ENCODE measurements around the gene SRA1. TPM values are rescaled to one million over a fixed set of nuclear protein-coding genes. Genes with fewer than 3 reads are reported as not detected.

SRA1 gene
- total and polyA plus RNA-seq, 7 donors: 17.8 to 48.3 (median 30.5) TPM

GRCh38 chr5:140544986-140545385 is 12.3 kb downstream of the SRA1 start:
- Histone ChIP-seq H3K4me3 (no peak overlapping the region), H3K27me3 (no peaks in the 10 kb centered on the region), H3K27ac (no peak overlapping the region), H3K4me1 (peaks cover 0 to 37% (median 36%) of the 10 kb centered on the region in 4 donors), H3K36me3 (peaks cover 6 to 46% (median 18%) of the 10 kb centered on the region in 4 donors), H3K9me3 (no peaks in the 10 kb centered on the region)
- TF ChIP-seq POLR2AphosphoS5 (IDR thresholded peaks at IDR 0.05) (no peak), EP300 (IDR thresholded peaks at IDR 0.05) (no peak), CTCF (IDR thresholded peaks at IDR 0.05) (no peak), POLR2A (IDR thresholded peaks at IDR 0.05) (no peak)
- intact Hi-C loops (cut with DNase I): loop anchor here (5.0 kb wide), 2 partner anchors 143 to 147 kb away; partner anchors contain the start of genes ANKHD1, HARS1 and HARS2
- DNase-seq: no peak
- 96 to 97% methylated on average over 7 of the region's 7 CpGs for WGBS, 2 donors

GRCh38 chr5:140542972-140543371 is 14.3 kb downstream of the SRA1 start:
- TF ChIP-seq POLR2A (IDR thresholded peaks at IDR 0.05) (no peak), CTCF (IDR thresholded peaks at IDR 0.05) (no peak), POLR2AphosphoS5 (IDR thresholded peaks at IDR 0.05) (no peak), EP300 (IDR thresholded peaks at IDR 0.05) (no peak)
- peaks cover 0 to 17% (median 16%) of the 10 kb centered on the region in 4 donors for H3K4me1 ChIP-seq

GRCh38 chr5:140540227-140540626 is 17.0 kb downstream of the SRA1 start:
- peaks cover 10 to 94% (median 36%) of the 10 kb centered on the region in 4 donors for H3K36me3 ChIP-seq

More at GRCh38 chr5:140542972-140543371, 14.3 kb downstream of the SRA1 start:
- Histone ChIP-seq H3K27ac (no peak overlapping the region), H3K9me3 (no peaks in the 10 kb centered on the region), H3K4me3 (no peak overlapping the region), H3K27me3 (no peaks in the 10 kb centered on the region), H3K36me3 (peaks cover 6 to 67% (median 28%) of the 10 kb centered on the region in 4 donors)
- 37 to 77% methylated on average over 5 of the region's 5 CpGs for WGBS, 2 donors
- DNase-seq: no peak
- intact Hi-C loops (cut with DNase I): no loop called here

GRCh38 chr5:140524003-140524402 is 33.3 kb downstream of the SRA1 start:
- Histone ChIP-seq H3K4me3 (no peak overlapping the region), H3K4me1 (no peaks in the 10 kb centered on the region), H3K27ac (no peak overlapping the region), H3K27me3 (no peaks in the 10 kb centered on the region), H3K36me3 (peaks cover 9 to 56% (median 28%) of the 10 kb centered on the region in 4 donors), H3K9me3 (no peaks in the 10 kb centered on the region)
- WGBS, 2 donors: 88 to 91% methylated on average over 2 of the region's 2 CpGs
- intact Hi-C loops (cut with DNase I): no loop called here
- DNase-seq: no peak
- TF ChIP-seq POLR2A (IDR thresholded peaks at IDR 0.05) (no peak), EP300 (IDR thresholded peaks at IDR 0.05) (no peak), POLR2AphosphoS5 (IDR thresholded peaks at IDR 0.05) (no peak), CTCF (IDR thresholded peaks at IDR 0.05) (no peak)

More at GRCh38 chr5:140540227-140540626, 17.0 kb downstream of the SRA1 start:
- no peaks in the 10 kb centered on the region for H3K27me3 ChIP-seq
- no peak for TF ChIP-seq EP300 (IDR thresholded peaks at IDR 0.05)
- TF ChIP-seq POLR2A (IDR thresholded peaks at IDR 0.05): no peak
- TF ChIP-seq POLR2AphosphoS5 (IDR thresholded peaks at IDR 0.05): no peak
- TF ChIP-seq CTCF (IDR thresholded peaks at IDR 0.05): no peak
- no peak overlapping the region for H3K4me3 ChIP-seq
- DNase-seq: no peak
- no peak overlapping the region for H3K27ac ChIP-seq
- H3K4me1 ChIP-seq: no peaks in the 10 kb centered on the region
- WGBS, 2 donors: 93 to 94% methylated on average over 1 of the region's 1 CpG
- intact Hi-C loops (cut with DNase I): no loop called here
- no peaks in the 10 kb centered on the region for H3K9me3 ChIP-seq

GRCh38 chr5:140513124-140513523 is 44.1 kb downstream of the SRA1 start:
- H3K36me3 ChIP-seq: peaks cover 35 to 78% (median 42%) of the 10 kb centered on the region in 4 donors

More at GRCh38 chr5:140513124-140513523, 44.1 kb downstream of the SRA1 start:
- Histone ChIP-seq H3K27me3 (no peaks in the 10 kb centered on the region), H3K4me3 (no peak overlapping the region), H3K9me3 (no peaks in the 10 kb centered on the region), H3K4me1 (no peaks in the 10 kb centered on the region), H3K27ac (no peak overlapping the region)
- DNase-seq: no peak
- 73 to 92% methylated on average over 2 of the region's 2 CpGs for WGBS, 2 donors
- intact Hi-C loops (cut with DNase I): no loop called here
- TF ChIP-seq POLR2A (IDR thresholded peaks at IDR 0.05) (no peak), EP300 (IDR thresholded peaks at IDR 0.05) (no peak), CTCF (IDR thresholded peaks at IDR 0.05) (no peak), POLR2AphosphoS5 (IDR thresholded peaks at IDR 0.05) (no peak)
